RWPE1 (cell line): Measurements from ENCODE around the gene TCF15.
A peak's percentile ranks its signal among the peaks of the same experiment; 100 is the strongest.

Source experiments
- CTCF ChIA-PET: fragments of 350-600 bp; sonication (Branson Sonifier 250); formaldehyde crosslinking; extraction: SDS; loops from one replicate; lab custom pipeline; 2021; lab: Yijun Ruan, JAX
- POLR2A ChIA-PET: fragments of 400-600 bp; formaldehyde crosslinking; extraction: SDS; loops from one replicate; lab custom pipeline; 2020; ENCODE audit warnings: antibody characterized with exemption; ENCODE audit not compliant: low non-redundant PET; lab: Yijun Ruan, JAX
- DNase-seq: peaks from one replicate; pipeline ENCODE4 v3.0.0; 2012; ENCODE audit warnings: low spot score
- H3K27ac ChIP-seq: fragments of 450-650 bp; 2 replicates; pipeline ENCODE4 v1.5.1; 2017
- CTCF ChIP-seq: fragments of 450-650 bp; conservative IDR thresholded peaks from 2 replicates; pipeline ENCODE4 v1.5.1; 2017; ENCODE audit warnings: low read depth, mild to moderate bottlenecking

Gene TCF15

GRCh38 chr20:650281-650680 lies 40.2 kb upstream of the TCF15 start:
- peak overlapping the region; percentile 77; the same call in 1 of the 2 replicates for H3K27ac ChIP-seq
- TF ChIP-seq CTCF, result no peak
- POLR2A ChIA-PET, result no interaction called here
- DNase-seq, result no peak
- CTCF ChIA-PET, result interaction anchor here (1.2 kb wide), 1 partner anchor 89 kb away, joined by 4 read pairs; no protein-coding TSS in a partner anchor

- ChIA-PET POLR2A (no interaction called here), CTCF (interaction anchor here (0.7 to 1.7 kb wide), 4 partner anchors 20 to 121 kb away, joined by 3 to 7 read pairs (median 4); partner anchors contain the start of gene SLC52A3)
- no peak overlapping the region for H3K27ac ChIP-seq
- TF ChIP-seq CTCF, result no peak
- DNase-seq, result no peak
Observed at GRCh38 chr20:647479-648019, 37.4 kb upstream of the TCF15 start.

GRCh38 chr20:646868-647233 lies 36.7 kb upstream of the TCF15 start:
- no peak for DNase-seq
- H3K27ac ChIP-seq, result no peak overlapping the region
- ChIA-PET POLR2A (no interaction called here), CTCF (interaction anchor here (0.6 to 2.1 kb wide), 5 partner anchors 15 to 533 kb away, joined by 3 to 9 read pairs (median 4); partner anchors contain the start of gene SLC52A3)
- no peak for TF ChIP-seq CTCF

- DNase-seq, result no peak
- CTCF ChIA-PET, result interaction anchor here (0.6 to 2.1 kb wide), 27 partner anchors 9 to 826 kb away, joined by 3 to 35 read pairs (median 4); partner anchors contain the start of genes SCRT2 and SLC52A3
- POLR2A ChIA-PET, result interaction anchor here (0.5 kb wide), 1 partner anchor 318 kb away, joined by 5 read pairs; no protein-coding TSS in a partner anchor
- peak overlapping the region; percentile 17 for H3K27ac ChIP-seq
- no peak for TF ChIP-seq CTCF
Observed at GRCh38 chr20:646107-646867, 36.2 kb upstream of the TCF15 start.

GRCh38 chr20:645318-646106 lies 35.4 kb upstream of the TCF15 start:
- DNase-seq, result peak; percentile 75
- POLR2A ChIA-PET, result interaction anchor here (0.5 kb wide), 1 partner anchor 317 kb away, joined by 5 read pairs; no protein-coding TSS in a partner anchor
- TF ChIP-seq CTCF, result peak; percentile 96
- peak overlapping the region; percentile 17 for H3K27ac ChIP-seq
- CTCF ChIA-PET, result interaction anchor here (0.5 to 2.1 kb wide), 29 partner anchors 8 to 541 kb away, joined by 3 to 35 read pairs (median 4); partner anchors contain the start of genes SCRT2 and SLC52A3
